ENCODE measurements around the gene TMEM106B. TPM values are rescaled to one million over a fixed set of nuclear protein-coding genes. Genes with fewer than 3 reads are reported as not detected.

The TMEM106B gene
- total RNA-seq, 1 experiment from 2014 or later, result 64.4 TPM

DNA sequence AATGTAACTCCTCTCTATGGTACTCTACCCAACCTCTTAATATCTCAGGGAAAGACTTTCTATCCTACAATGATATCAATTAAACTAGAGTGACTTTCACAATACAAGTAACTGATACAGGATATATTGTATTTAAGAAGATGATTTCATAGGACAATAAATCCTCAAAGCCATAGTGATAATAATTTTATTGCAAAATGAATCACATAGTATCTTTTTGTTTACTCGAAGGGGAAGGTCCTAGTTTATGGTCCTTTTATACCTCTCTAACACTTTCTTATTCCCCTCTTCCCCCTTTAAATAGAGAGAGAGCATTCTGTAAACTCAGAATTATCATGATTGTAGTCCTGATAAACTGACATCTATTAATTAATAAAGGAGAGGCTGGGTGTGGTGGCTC lies 56.4 kb downstream of the TMEM106B start:
- Histone ChIP-seq H3K9me3 (ENCODE audit: insufficient read depth, low read depth) (no peaks in the 10 kb centered on the region), H3K4me3 (no peak overlapping the region), H3F3A (ENCODE audit: insufficient read depth, low read depth) (no peaks in the 10 kb centered on the region), H3K27me3 (ENCODE audit: insufficient read depth, low read depth) (no peaks in the 10 kb centered on the region), H2AFZ (no peak overlapping the region), H3K4me2 (no peak overlapping the region), H3K4me1 (replicated peaks; ENCODE audit: insufficient read depth) (no peaks in the 10 kb centered on the region), H3K9me2 (ENCODE audit: insufficient read depth) (no peaks in the 10 kb centered on the region), H4K20me1 (ENCODE audit: insufficient read depth) (no peaks in the 10 kb centered on the region), H3K36me3 (ENCODE audit: low read depth) (no peaks in the 10 kb centered on the region), H3K79me2 (ENCODE audit: low read depth) (no peaks in the 10 kb centered on the region), H3K27ac (no peak overlapping the region)
- no peak for DNase-seq
- TF ChIP-seq, protein P1, sequence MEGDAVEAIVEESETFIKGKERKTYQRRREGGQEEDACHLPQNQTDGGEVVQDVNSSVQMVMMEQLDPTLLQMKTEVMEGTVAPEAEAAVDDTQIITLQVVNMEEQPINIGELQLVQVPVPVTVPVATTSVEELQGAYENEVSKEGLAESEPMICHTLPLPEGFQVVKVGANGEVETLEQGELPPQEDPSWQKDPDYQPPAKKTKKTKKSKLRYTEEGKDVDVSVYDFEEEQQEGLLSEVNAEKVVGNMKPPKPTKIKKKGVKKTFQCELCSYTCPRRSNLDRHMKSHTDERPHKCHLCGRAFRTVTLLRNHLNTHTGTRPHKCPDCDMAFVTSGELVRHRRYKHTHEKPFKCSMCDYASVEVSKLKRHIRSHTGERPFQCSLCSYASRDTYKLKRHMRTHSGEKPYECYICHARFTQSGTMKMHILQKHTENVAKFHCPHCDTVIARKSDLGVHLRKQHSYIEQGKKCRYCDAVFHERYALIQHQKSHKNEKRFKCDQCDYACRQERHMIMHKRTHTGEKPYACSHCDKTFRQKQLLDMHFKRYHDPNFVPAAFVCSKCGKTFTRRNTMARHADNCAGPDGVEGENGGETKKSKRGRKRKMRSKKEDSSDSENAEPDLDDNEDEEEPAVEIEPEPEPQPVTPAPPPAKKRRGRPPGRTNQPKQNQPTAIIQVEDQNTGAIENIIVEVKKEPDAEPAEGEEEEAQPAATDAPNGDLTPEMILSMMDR (conservative IDR thresholded peaks at IDR 0.05), result no peak
- no peak for TF ChIP-seq EZH2 (IDR thresholded peaks at IDR 0.05; ENCODE audit: low read depth)
- intact Hi-C loops (cut with micrococcal nuclease; ENCODE audit: unreplicated experiment), result no loop called here
- CTCF ChIA-PET, result no interaction called here
- POLR2A ChIA-PET (ENCODE audit: unreplicated experiment), result no interaction called here
- BruUV-seq (replicated peaks), result no TSS peak

DNA sequence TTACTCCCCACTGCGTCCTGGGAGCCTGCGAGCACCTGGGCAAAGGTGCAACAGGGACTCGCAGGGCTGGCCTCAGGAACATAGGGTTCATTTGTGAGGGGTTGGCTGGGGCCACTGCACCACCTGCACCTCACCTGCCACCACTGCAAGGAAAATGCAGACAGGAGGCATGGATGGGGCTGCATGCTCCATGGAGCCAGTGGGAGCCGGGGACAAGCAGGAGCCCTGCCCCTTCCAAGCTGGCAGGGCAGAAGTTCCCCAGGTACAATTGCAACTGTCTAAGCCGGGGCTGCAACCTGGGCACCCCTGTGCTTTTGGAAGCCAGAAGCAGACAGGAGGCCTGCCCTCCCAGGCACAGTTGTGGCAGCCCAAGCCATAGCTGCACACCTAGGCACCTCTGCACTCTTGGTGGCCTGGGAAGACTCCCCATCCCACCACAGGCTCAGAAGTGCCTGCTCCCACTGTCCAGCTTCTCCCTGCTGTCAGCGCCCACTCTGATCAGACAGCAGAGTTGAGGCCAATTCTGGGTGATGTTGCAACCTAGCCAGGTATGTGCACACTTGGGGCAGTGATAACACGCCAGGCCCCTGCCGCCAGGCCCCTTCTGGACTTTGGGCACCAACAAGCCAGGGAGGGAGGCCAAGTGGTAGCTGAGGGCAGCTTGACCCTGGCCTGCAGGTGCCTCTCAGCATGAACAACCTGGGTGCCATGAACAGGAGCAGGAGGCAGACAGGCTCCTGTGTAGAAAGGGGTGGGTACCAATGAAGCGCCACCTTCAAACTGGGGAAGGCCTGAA lies 58.2 kb downstream of the TMEM106B start:
- TF ChIP-seq, protein P1 (conservative IDR thresholded peaks at IDR 0.05), result no peak
- no peak for TF ChIP-seq EZH2 (IDR thresholded peaks at IDR 0.05; ENCODE audit: low read depth)
- no peak overlapping the region for H3K27ac ChIP-seq
- H3K36me3 ChIP-seq (ENCODE audit: low read depth), result no peaks in the 10 kb centered on the region
- H2AFZ ChIP-seq, result no peak overlapping the region
- no peak overlapping the region for H3K4me3 ChIP-seq
- no TSS peak for BruUV-seq (replicated peaks)
- H3K9me3 ChIP-seq (ENCODE audit: insufficient read depth, low read depth), result no peaks in the 10 kb centered on the region
- H3K9me2 ChIP-seq (ENCODE audit: insufficient read depth), result no peaks in the 10 kb centered on the region; the same call in 1 of the 2 replicates
- ChIA-PET CTCF (no interaction called here), POLR2A (ENCODE audit: unreplicated experiment) (no interaction called here)
- H3K4me1 ChIP-seq (replicated peaks; ENCODE audit: insufficient read depth), result no peaks in the 10 kb centered on the region
- no peak overlapping the region for H3K4me2 ChIP-seq
- no peaks in the 10 kb centered on the region for H3F3A ChIP-seq (ENCODE audit: insufficient read depth, low read depth)
- H3K79me2 ChIP-seq (ENCODE audit: low read depth), result no peaks in the 10 kb centered on the region
- no peaks in the 10 kb centered on the region for H3K27me3 ChIP-seq (ENCODE audit: insufficient read depth, low read depth)
- intact Hi-C loops (cut with micrococcal nuclease; ENCODE audit: unreplicated experiment), result no loop called here
- DNase-seq, result no peak
- no peaks in the 10 kb centered on the region for H4K20me1 ChIP-seq (ENCODE audit: insufficient read depth)

DNA sequence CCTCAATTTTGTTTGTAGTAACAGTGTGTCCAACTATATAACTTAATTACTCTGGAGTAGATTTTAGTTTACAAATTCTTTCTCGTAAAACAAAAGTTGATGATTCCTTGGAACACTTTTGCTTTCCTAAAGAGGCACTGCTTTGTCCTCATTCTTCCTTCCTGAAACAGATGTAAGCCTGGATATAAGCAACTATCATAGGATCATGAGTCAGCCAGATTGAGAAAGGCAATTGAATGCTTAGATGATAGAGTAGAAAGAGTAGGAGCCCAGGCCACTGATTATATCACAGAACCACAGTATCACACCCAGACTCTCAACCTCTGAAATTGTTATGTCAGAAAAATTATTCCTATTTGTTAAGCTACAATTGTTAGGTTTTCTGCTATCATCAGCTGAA lies 69.9 kb downstream of the TMEM106B start:
- H3F3A ChIP-seq (ENCODE audit: insufficient read depth, low read depth), result no peaks in the 10 kb centered on the region
- H3K4me2 ChIP-seq, result no peak overlapping the region
- TF ChIP-seq, protein P1 (conservative IDR thresholded peaks at IDR 0.05), result no peak
- no peak for TF ChIP-seq EZH2 (IDR thresholded peaks at IDR 0.05; ENCODE audit: low read depth)
- H3K4me1 ChIP-seq (replicated peaks; ENCODE audit: insufficient read depth), result no peaks in the 10 kb centered on the region
- H3K27me3 ChIP-seq (ENCODE audit: insufficient read depth, low read depth), result no peaks in the 10 kb centered on the region
- H3K9me2 ChIP-seq (ENCODE audit: insufficient read depth), result 0 out of 2 replicates have a peak, but pooled peaks cover 3% of the 10 kb centered on the region
- H3K79me2 ChIP-seq (ENCODE audit: low read depth), result no peaks in the 10 kb centered on the region
- no peak for DNase-seq
- H3K9me3 ChIP-seq (ENCODE audit: insufficient read depth, low read depth), result peaks cover 4% of the 10 kb centered on the region; the same call in 1 of the 2 replicates
- intact Hi-C loops (cut with micrococcal nuclease; ENCODE audit: unreplicated experiment), result no loop called here
- ChIA-PET CTCF (no interaction called here), POLR2A (ENCODE audit: unreplicated experiment) (no interaction called here)
- no peaks in the 10 kb centered on the region for H4K20me1 ChIP-seq (ENCODE audit: insufficient read depth)
- BruUV-seq (replicated peaks), result no TSS peak
- no peak overlapping the region for H3K4me3 ChIP-seq
- H3K36me3 ChIP-seq (ENCODE audit: low read depth), result no peaks in the 10 kb centered on the region
- no peak overlapping the region for H2AFZ ChIP-seq
- no peak overlapping the region for H3K27ac ChIP-seq

Measured in PC-9 (cell line).